ENCODE data around the gene IGFBP4. TPM values are rescaled to one million over a fixed set of nuclear protein-coding genes. Genes with fewer than 3 reads are reported as not detected.

The IGFBP4 gene
- total RNA-seq, 4 donors from 2014 or later: 209 to 428 (median 281) TPM

DNA sequence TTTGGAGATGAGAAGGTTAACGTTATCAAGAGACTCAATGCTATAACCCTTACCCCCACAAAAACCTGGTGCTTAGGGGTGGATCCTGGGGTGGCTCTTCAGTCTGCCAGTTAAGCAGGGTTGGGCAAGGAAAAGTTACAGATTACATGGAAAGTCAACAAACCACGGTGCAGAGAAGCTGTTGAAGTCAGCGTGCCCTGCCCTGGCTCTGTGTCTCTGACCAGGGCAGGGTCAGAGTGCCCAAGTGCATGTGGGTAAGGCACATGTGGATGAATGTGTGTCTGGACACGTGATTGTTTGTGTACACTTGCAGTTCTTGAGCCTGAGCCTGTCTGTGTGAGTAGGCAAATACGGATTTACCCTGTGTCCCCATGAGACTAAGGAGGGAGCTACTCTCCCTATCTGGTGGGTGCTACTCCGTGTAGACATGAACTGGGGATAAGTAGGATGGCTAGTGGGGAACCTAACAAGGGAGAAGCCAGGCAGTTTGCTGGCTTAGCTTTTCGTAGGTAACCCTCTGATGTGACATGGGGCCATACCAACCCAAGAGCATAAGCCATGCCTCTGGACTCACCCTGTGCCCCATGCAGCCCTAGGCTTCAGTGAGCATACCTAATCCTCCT lies 5.5 kb downstream of the IGFBP4 start:
- TF ChIP-seq POLR2AphosphoS5 (IDR thresholded peaks at IDR 0.05) (no peak), POLR2A (IDR thresholded peaks at IDR 0.05) (no peak), CTCF (IDR thresholded peaks at IDR 0.05) (no peak), EP300 (IDR thresholded peaks at IDR 0.05) (no peak)
- H3K9me3 ChIP-seq: no peaks in the 10 kb centered on the region
- peaks cover 0 to 17% of the 10 kb centered on the region in 2 donors for H3K36me3 ChIP-seq
- 10 to 28% methylated on average over 2 to 4 of the region's 7 CpGs for WGBS, 2 donors (ENCODE audit: low coverage in 1 of 2)
- H3K4me1 ChIP-seq: peaks cover 32 to 97% (median 61%) of the 10 kb centered on the region in 3 donors
- peak overlapping the region; percentile 84 to 98 (median 90) for H3K27ac ChIP-seq
- ATAC-seq: no peak
- peak overlapping the region in 1 of 2 donors; percentile 78 for H3K4me3 ChIP-seq
- no peaks in the 10 kb centered on the region for H3K27me3 ChIP-seq

DNA sequence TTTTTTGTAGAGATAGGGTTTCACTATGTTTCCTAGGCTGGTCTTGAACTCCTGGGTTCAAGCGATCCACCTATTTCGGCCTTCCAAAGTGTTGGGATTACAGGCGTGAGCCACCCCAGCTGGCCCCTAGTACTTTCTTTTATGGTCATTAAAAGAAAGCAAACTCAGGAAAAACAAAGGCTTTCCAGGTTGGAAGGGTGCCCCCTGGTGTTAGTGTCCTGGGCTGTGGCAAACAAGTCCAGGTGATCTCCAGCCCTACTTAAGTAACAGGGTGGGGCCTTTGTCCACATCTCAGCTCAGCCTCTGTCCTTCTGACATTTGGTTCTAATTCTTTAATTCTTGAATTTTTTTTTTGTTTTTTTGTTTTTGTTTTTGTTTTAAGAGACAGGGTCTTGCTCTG lies 6.9 kb downstream of the IGFBP4 start:
- H3K4me1 ChIP-seq: peaks cover 32 to 98% (median 61%) of the 10 kb centered on the region in 3 donors
- peak overlapping the region; percentile 84 to 98 (median 90) for H3K27ac ChIP-seq
- no peaks in the 10 kb centered on the region for H3K27me3 ChIP-seq
- no peak for ATAC-seq
- WGBS, 2 donors (ENCODE audit: low coverage in 1 of 2): 54% methylated on average over 3 of the region's 3 CpGs; no CpG with 5 or more reads in 1 of the 2 donors
- H3K9me3 ChIP-seq: no peaks in the 10 kb centered on the region
- no peak overlapping the region for H3K4me3 ChIP-seq
- peak in 2 of 4 experiments; percentile 33 to 50 for TF ChIP-seq CTCF (IDR thresholded peaks at IDR 0.05)
- no peak for TF ChIP-seq POLR2AphosphoS5 (IDR thresholded peaks at IDR 0.05)
- H3K36me3 ChIP-seq: peaks cover 0 to 32% of the 10 kb centered on the region in 2 donors

GRCh38 chr17:40451420-40451819 lies 8.2 kb downstream of the IGFBP4 start:
- Histone ChIP-seq H3K27me3 (no peaks in the 10 kb centered on the region), H3K27ac (peak overlapping the region; percentile 84 to 98 (median 90)), H3K9me3 (no peaks in the 10 kb centered on the region), H3K4me1 (peaks cover 32 to 95% (median 65%) of the 10 kb centered on the region in 3 donors), H3K36me3 (peaks cover 0 to 44% of the 10 kb centered on the region in 2 donors), H3K4me3 (peak overlapping the region in 1 of 2 donors; percentile 4)
- TF ChIP-seq POLR2A (IDR thresholded peaks at IDR 0.05) (no peak), POLR2AphosphoS5 (IDR thresholded peaks at IDR 0.05) (peak; percentile 99), CTCF (IDR thresholded peaks at IDR 0.05) (no peak), EP300 (IDR thresholded peaks at IDR 0.05) (no peak)
- WGBS, 2 donors (ENCODE audit: low coverage in 1 of 2): 13% methylated on average over 5 of the region's 6 CpGs; no CpG with 5 or more reads in 1 of the 2 donors
- ATAC-seq: peak; percentile 78

GRCh38 chr17:40452216-40452787 lies 9.1 kb downstream of the IGFBP4 start:
- no peak overlapping the region for H3K4me3 ChIP-seq
- H3K27ac ChIP-seq: peak overlapping the region; percentile 48 to 98 (median 90)
- ATAC-seq: peak; percentile 55
- H3K27me3 ChIP-seq: no peaks in the 10 kb centered on the region
- peaks cover 0 to 53% of the 10 kb centered on the region in 2 donors for H3K36me3 ChIP-seq
- TF ChIP-seq CTCF (IDR thresholded peaks at IDR 0.05) (no peak), EP300 (IDR thresholded peaks at IDR 0.05) (no peak), POLR2A (IDR thresholded peaks at IDR 0.05) (no peak), POLR2AphosphoS5 (IDR thresholded peaks at IDR 0.05) (peak; percentile 63)
- H3K4me1 ChIP-seq: peaks cover 29 to 95% (median 67%) of the 10 kb centered on the region in 3 donors
- WGBS, 2 donors (ENCODE audit: low coverage in 1 of 2): 17% methylated on average over 2 of the region's 7 CpGs; no CpG with 5 or more reads in 1 of the 2 donors
- H3K9me3 ChIP-seq: no peaks in the 10 kb centered on the region
